NCI-H774 (cell line): ENCODE data around the gene TSR1.

Source experiments
- DNase-seq: peaks from one replicate; lab custom pipeline; 2025; lab: John Stamatoyannopoulos, UW

Gene TSR1

DNA sequence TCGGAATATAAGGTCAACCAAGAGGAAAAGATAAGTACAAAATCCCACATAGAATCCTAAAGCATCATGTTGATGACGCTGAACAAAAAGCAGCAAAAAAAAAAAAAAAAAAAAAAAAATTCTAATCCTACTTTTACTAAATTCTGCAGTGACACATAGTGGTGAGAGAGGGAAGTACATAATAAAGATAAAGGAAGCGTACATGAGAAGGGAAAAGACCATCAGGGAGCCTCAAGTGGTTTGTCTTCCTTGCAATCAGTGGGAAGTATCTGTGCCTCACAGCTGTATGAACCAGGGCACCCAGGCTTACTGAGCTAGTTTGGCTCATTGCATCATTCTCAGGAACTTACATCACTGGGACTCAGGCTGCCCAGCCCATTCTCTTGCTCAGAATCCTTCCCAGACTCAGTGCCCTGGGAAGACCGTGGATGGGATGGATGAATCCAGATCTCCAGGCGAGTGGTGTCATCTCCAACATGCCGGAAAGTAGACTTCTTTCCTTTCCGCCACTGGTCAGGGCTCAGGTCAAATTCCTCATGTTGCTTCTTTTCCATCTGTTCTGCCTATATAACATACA lies 53.9 kb downstream of the TSR1 start:
- DNase-seq: no peak

DNA sequence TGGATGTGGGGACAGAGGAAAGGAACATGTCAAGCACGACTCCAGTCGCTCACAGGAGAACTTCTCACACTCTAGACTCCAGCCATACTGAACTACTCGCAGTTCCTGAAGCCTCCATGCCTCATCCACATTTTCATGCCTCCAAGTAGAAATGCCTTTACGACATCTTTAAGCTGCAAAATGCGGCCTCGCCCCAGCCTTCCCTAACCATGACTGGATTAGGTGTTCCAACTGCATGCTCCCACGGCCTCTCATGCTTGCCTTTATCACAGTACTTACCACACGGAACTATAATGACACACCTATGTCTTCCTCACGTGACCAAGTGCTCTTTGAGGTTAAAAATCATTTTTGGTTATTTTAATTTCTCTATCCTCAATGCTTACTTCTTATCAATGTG lies 56.5 kb downstream of the TSR1 start:
- no peak for DNase-seq

DNA sequence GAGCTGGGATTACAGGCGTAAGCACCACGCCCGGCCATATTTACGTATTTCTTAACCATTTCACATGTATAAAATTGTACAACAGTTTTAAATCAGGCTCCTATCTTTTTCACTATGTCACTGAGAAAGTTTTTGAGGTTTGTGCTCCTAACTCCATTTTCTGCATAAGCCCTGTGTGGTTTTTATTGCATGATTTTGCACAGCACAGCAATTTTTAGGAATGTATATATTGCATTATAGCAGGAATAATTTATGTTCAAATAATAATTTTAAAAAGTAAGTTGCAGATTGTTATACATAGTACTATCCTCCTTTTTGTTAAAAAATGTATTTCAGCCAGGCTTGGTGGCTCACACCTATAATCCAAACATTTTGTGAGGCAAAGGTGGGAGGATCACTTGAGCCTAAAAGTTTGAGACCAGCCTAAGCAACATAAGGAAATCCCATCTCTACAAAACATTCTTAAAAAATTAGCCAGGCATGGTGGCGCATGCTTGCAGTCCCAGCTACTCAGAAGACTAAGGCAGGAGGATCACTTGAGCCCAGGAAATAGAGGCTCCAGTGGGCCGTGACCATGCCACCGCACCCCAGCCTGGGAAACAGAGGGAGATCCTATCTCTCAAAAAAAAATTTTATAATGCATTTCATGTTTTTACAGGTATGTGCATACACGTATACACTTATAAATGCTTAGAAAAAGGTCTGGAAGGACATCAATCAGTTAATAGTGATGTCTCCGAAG lies 58.7 kb downstream of the TSR1 start:
- no peak for DNase-seq

DNA sequence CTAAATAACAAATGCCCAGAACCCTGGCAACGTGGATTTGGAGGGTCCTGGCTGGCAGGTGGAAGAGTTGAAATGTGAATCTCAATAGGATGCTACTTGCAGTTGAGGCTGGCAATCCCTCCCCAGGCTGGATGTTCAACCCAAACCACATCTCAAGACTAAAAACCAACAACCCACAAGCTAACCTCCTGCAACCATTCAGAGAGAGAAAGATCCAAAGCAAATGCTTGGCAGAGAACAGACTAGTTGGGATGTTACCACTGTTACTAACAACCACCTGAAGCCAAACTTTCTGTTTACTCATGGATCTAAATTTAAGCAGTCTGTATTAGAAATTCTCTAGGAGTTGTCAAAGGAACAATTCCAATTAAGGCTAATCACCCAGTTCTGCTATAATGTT lies 60.5 kb downstream of the TSR1 start:
- no peak for DNase-seq

GRCh38 chr17:2274414-2274813 lies 61.8 kb downstream of the TSR1 start:
- DNase-seq: no peak
